Naive thymus-derived CD4-positive, alpha-beta T cell (primary cell): ENCODE measurements around the gene TUBGCP2. TPM values are rescaled to one million over a fixed set of nuclear protein-coding genes. Genes with fewer than 3 reads are reported as not detected.
A peak's percentile ranks its signal among the peaks of the same experiment; 100 is the strongest.

Experiments
- ATAC-seq: fragments of 150-1000 bp; cut with Tn5 transposase; 2 replicates; pipeline ENCODE4 v1.10.0; 2021; ENCODE audit warnings: mild to moderate bottlenecking, moderate library complexity
- CTCF ChIA-PET: fragments of 350-600 bp; sonication (Branson Sonifier 250); formaldehyde crosslinking; loops from one replicate; lab custom pipeline; 2021; ENCODE audit warnings: antibody characterized with exemption; lab: Charles Lee
- POLR2A ChIA-PET: fragments of 350-600 bp; sonication (Branson Sonifier 250); formaldehyde crosslinking; loops from one replicate; lab custom pipeline; 2021; ENCODE audit warnings: antibody characterized with exemption, inconsistent platforms; lab: Charles Lee
- DNase-seq, 9 donors: peaks; one replicate each; pipeline versions ENCODE4 v3.0.0 to v3.0.0-alpha.2; 2020 to 2022; ENCODE audit warnings: mixed read lengths in 1 of 9
- H3K27ac ChIP-seq: one replicate; pipeline ENCODE4 v1.7.0; 2013; ENCODE audit warnings: mild to moderate bottlenecking, low read depth, low read length, moderate library complexity
- H3K27me3 ChIP-seq, 2 donors: one replicate each; pipeline ENCODE4 v1.7.0; 2013; ENCODE audit warnings: low read length in 2 of 2, mild to moderate bottlenecking in 2 of 2, moderate library complexity in 2 of 2; ENCODE audit not compliant: control insufficient read depth in 2 of 2, insufficient read depth in 2 of 2
- H3K36me3 ChIP-seq, 3 experiments: 1 replicate in 2 of 3; 2 replicates in 1 of 3; pipeline ENCODE4 v1.7.0; 2013; ENCODE audit warnings: low read length in 3 of 3, mild to moderate bottlenecking in 3 of 3, moderate library complexity in 1 of 3; ENCODE audit not compliant: insufficient read depth in 3 of 3, control insufficient read depth in 2 of 3
- H3K4me1 ChIP-seq, 2 donors: one replicate each; pipeline ENCODE4 v1.7.0; 2013; ENCODE audit warnings: low read length in 2 of 2, mild to moderate bottlenecking in 2 of 2, moderate library complexity in 1 of 2; ENCODE audit not compliant: control insufficient read depth in 2 of 2, insufficient read depth in 2 of 2
- H3K4me3 ChIP-seq: 2 replicates; pipeline ENCODE4 v1.7.0; 2013; ENCODE audit warnings: mild to moderate bottlenecking, low read length
- H3K9me3 ChIP-seq, 3 experiments: 1 replicate in 2 of 3; 2 replicates in 1 of 3; pipeline ENCODE4 v1.7.0; 2013; ENCODE audit warnings: low read length in 3 of 3; ENCODE audit not compliant: control insufficient read depth in 2 of 3
- H3K27ac Mint-ChIP-seq, 9 donors: one replicate each; pipeline ENCODE4 v1.8.0; 2020 to 2022; ENCODE audit warnings: mixed read lengths in 9 of 9, mild to moderate bottlenecking in 8 of 9, moderate library complexity in 5 of 9, inconsistent platforms in 2 of 9
- H3K27me3 Mint-ChIP-seq, 5 donors: one replicate each; pipeline ENCODE4 v1.8.0; 2021 to 2022; ENCODE audit warnings: mixed read lengths in 5 of 5, mild to moderate bottlenecking in 1 of 5
- H3K36me3 Mint-ChIP-seq, 5 donors: one replicate each; pipeline ENCODE4 v1.8.0; 2020 to 2022; ENCODE audit warnings: mixed read lengths in 5 of 5, mild to moderate bottlenecking in 3 of 5, inconsistent platforms in 1 of 5
- H3K4me1 Mint-ChIP-seq, 7 donors: one replicate each; pipeline ENCODE4 v1.8.0; 2020 to 2022; ENCODE audit warnings: mixed read lengths in 7 of 7, mild to moderate bottlenecking in 3 of 7, inconsistent platforms in 1 of 7
- H3K4me3 Mint-ChIP-seq, 10 donors: one replicate each; pipeline ENCODE4 v1.8.0; 2020 to 2022; ENCODE audit warnings: mild to moderate bottlenecking in 10 of 10, mixed read lengths in 10 of 10, moderate library complexity in 6 of 10, inconsistent platforms in 2 of 10
- H3K9me3 Mint-ChIP-seq, 11 donors: one replicate each; pipeline ENCODE4 v1.8.0; 2020 to 2022; ENCODE audit warnings: mixed read lengths in 11 of 11, mild to moderate bottlenecking in 4 of 11, inconsistent platforms in 1 of 11, moderate library complexity in 1 of 11
- intact Hi-C, 2 donors: fragments of 100-400 bp; cut with micrococcal nuclease; formaldehyde crosslinking; loops; one replicate each; pipeline ENCODE4 v1.15.1; 2023
- polyA plus RNA-seq, 2 donors: library from polyadenylated mRNA; unstranded; fragments of 300-500 nt; fragmentation: Illumina TruSeq; gene quantifications; one replicate each; pipeline ENCODE4 v1.2.3, GENCODE V29; 2021
- total RNA-seq, 6 experiments: library from RNA in 5 of 6; stranded (reverse) in 5 of 6; gene quantifications; 1 replicate in 5 of 6; 2 replicates in 1 of 6; pipeline ENCODE4 v1.2.3 and lab custom pipeline; 2021 to 2026

TUBGCP2 gene
- total and polyA plus RNA-seq, 7 experiments from 2014 or later, result 29.6 to 97.0 (median 67.7) TPM

GRCh38 chr10:133329491-133330202, 21.0 kb upstream of the TUBGCP2 start:
- peak overlapping the region in 8 of 10 donors; percentile 10 to 58 (median 42) for H3K4me3 Mint-ChIP-seq
- H3K9me3 Mint-ChIP-seq, result peaks cover 0 to 8% (median 0%) of the 10 kb centered on the region in 11 donors
- no peak overlapping the region for H3K4me3 ChIP-seq
- no peaks in the 10 kb centered on the region for H3K36me3 ChIP-seq
- peaks cover 12 to 78% (median 19%) of the 10 kb centered on the region in 5 donors for H3K27me3 Mint-ChIP-seq
- no peaks in the 10 kb centered on the region for H3K36me3 Mint-ChIP-seq
- no peak overlapping the region for H3K27ac Mint-ChIP-seq
- H3K27ac ChIP-seq, result no peak overlapping the region
- H3K9me3 ChIP-seq, result no peaks in the 10 kb centered on the region
- DNase-seq (peak; percentile 72 to 88 (median 82)), ATAC-seq (peak; percentile 92)
- ChIA-PET POLR2A (interaction anchor here (0.6 to 1.0 kb wide), 2 partner anchors 60 to 706 kb away, joined by 3 to 4 read pairs; no protein-coding TSS in a partner anchor), CTCF (interaction anchor here (0.5 to 1.9 kb wide), 19 partner anchors 8 to 284 kb away, joined by 3 to 17 read pairs (median 4); partner anchors contain the start of gene FUOM)
- intact Hi-C loops, result loop anchor here (1.0 to 5.0 kb wide), 11 partner anchors 28 to 387 kb away; partner anchors contain the start of genes MTG1 (in 2 of the 2), CFAP46 (in 1 of the 2), PAOX (in 1 of the 2) and SCART1 (in 1 of the 2)
- peaks cover 4 to 18% (median 12%) of the 10 kb centered on the region in 7 donors for H3K4me1 Mint-ChIP-seq
- H3K27me3 ChIP-seq, result peaks cover 8 to 12% of the 10 kb centered on the region in 2 donors
- peaks cover 8 to 18% of the 10 kb centered on the region in 2 donors for H3K4me1 ChIP-seq

DNA sequence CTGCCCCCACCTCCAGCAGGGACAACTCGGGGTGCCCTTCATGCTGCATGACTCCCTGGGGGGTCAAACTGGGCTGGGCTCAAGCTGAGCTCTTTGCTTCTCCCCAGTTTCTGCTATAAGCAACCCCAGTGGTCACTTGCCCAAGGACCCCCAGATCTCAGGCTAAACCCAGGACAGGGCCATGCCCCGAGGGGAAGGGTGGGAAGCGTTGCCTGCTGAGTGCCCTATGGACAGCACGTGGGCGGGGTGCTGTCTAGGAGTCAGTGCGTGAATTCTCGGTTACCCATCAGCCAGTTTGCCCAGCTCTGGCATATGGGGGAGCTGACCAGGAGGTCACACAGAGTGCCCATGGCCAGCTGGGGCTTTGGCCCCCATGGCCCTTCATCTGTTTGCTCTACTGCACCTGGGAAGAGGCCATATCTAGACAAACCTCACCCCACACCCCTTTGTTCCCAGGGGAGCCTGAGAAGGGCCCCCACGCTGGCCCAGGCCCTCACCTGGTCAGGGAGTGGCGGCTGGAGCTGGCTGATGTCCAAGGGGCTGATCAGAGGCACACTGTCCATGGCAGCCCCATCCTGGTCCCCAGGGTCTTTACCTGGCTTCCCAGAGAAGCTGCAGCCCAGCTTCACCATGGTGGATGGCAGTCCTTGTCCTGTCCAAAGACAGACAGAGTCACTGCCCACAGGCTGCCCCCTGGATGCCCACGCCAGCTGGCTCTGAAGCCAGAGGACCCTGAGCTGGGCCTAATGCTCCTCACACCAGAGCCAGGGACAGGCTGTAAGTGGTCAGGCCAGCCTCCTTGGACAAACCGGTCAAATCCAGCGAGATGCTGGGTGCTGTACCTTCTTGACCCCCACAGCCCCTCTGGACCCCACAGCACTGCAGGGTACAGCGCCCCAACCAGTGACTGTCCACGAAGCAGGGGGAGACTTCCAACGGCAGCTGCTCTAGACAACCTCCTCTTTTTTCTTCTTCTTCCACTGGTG, 20.0 kb upstream of the TUBGCP2 start:
- Histone ChIP-seq H3K27ac (no peak overlapping the region), H3K4me1 (peaks cover 8 to 18% of the 10 kb centered on the region in 2 donors), H3K9me3 (no peaks in the 10 kb centered on the region), H3K4me3 (no peak overlapping the region), H3K36me3 (no peaks in the 10 kb centered on the region), H3K27me3 (peaks cover 8 to 12% of the 10 kb centered on the region in 2 donors)
- intact Hi-C loops, result loop anchor here (1.0 to 5.0 kb wide), 11 partner anchors 29 to 386 kb away; partner anchors contain the start of genes MTG1 (in 2 of the 2), CFAP46 (in 1 of the 2), PAOX (in 1 of the 2) and SCART1 (in 1 of the 2)
- no peak for ATAC-seq
- ChIA-PET CTCF (interaction anchor here (0.5 to 1.9 kb wide), 18 partner anchors 7 to 285 kb away, joined by 3 to 17 read pairs (median 4); partner anchors contain the start of gene FUOM), POLR2A (interaction anchor here (1.0 kb wide), 1 partner anchor 61 kb away, joined by 4 read pairs; no protein-coding TSS in a partner anchor)
- Mint-ChIP-seq H3K27me3 (peaks cover 12 to 74% (median 19%) of the 10 kb centered on the region in 5 donors), H3K27ac (peak overlapping the region in 1 of 9 donors; percentile 71), H3K4me3 (peak overlapping the region in 1 of 10 donors; percentile 29), H3K4me1 (peaks cover 4 to 18% (median 12%) of the 10 kb centered on the region in 7 donors), H3K36me3 (no peaks in the 10 kb centered on the region), H3K9me3 (peaks cover 0 to 8% (median 0%) of the 10 kb centered on the region in 11 donors)
- no peak for DNase-seq

- peak overlapping the region in 1 of 10 donors; percentile 29 for H3K4me3 Mint-ChIP-seq
- Histone ChIP-seq H3K9me3 (no peaks in the 10 kb centered on the region), H3K27ac (no peak overlapping the region), H3K4me3 (no peak overlapping the region), H3K27me3 (peaks cover 8 to 12% of the 10 kb centered on the region in 2 donors), H3K4me1 (peaks cover 8 to 18% of the 10 kb centered on the region in 2 donors), H3K36me3 (no peaks in the 10 kb centered on the region)
- no peak for ATAC-seq
- ChIA-PET POLR2A (interaction anchor here (0.9 to 1.1 kb wide), 2 partner anchors 8 to 34 kb away, joined by 3 read pairs; partner anchors contain the start of gene CALY), CTCF (interaction anchor here (0.8 to 0.9 kb wide), 2 partner anchors 193 to 286 kb away, joined by 3 read pairs; no protein-coding TSS in a partner anchor)
- H3K36me3 Mint-ChIP-seq, result no peaks in the 10 kb centered on the region
- intact Hi-C loops, result loop anchor here (2.0 to 5.0 kb wide), 6 partner anchors 51 to 386 kb away; partner anchors contain the start of genes CFAP46 (in 1 of the 2), MTG1 (in 1 of the 2), PAOX (in 1 of the 2) and SCART1 (in 1 of the 2)
- H3K27me3 Mint-ChIP-seq, result peaks cover 12 to 68% (median 19%) of the 10 kb centered on the region in 5 donors
- peak overlapping the region in 1 of 9 donors; percentile 2 for H3K27ac Mint-ChIP-seq
- H3K4me1 Mint-ChIP-seq, result peaks cover 4 to 18% (median 12%) of the 10 kb centered on the region in 7 donors
- DNase-seq, result no peak
- peaks cover 0 to 7% (median 0%) of the 10 kb centered on the region in 11 donors for H3K9me3 Mint-ChIP-seq
Measured at GRCh38 chr10:133327651-133328357, 19.1 kb upstream of the TUBGCP2 start.

DNA sequence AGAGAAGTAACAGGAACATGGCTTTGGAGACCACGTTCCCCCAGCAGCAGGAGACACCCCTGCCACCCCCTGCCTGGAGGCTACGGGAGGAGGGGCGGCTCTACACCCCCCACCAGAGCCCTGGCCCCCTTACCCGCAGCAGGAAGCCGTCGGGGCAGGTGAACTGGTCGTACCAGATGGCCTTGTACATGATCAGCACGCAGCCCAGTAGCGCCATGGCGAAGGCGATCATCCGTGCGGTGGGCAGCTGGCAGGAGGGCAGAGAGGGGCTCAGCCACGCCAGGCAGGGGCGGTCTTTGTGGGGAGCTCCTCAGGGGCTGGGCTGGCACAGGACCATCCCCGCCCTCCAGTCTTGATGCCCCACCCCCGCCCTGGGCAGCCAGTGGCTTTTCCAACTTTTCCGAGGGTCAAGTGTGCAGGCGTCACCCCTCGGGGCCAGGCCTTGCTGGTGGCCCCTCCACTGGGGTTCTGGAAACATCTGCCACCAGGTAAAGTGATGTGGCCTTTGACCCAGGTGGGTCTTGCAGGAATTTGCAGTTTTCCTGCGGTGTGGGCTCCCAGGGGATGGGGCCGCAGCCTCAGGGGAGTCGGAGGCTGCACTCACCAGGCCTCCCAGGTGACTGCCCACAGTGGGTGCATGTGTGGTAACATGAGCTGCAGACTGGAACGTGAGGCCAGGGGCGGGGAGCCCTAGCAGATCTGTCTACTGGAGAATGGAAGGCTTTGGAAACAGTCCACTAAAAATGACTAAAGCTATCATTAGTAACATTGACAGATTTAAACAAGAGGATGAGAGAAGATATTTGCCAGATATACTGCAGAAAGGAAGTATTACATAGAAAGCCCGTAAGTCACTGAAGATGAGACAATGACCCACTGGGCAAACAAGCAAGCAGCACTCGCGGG, 18.3 kb upstream of the TUBGCP2 start:
- DNase-seq, result no peak
- Mint-ChIP-seq H3K4me3 (peak overlapping the region in 3 of 10 donors; percentile 37 to 88 (median 87)), H3K36me3 (no peaks in the 10 kb centered on the region), H3K9me3 (peaks cover 0 to 3% (median 0%) of the 10 kb centered on the region in 11 donors), H3K27ac (peak overlapping the region in 1 of 9 donors; percentile 2), H3K4me1 (peaks cover 4 to 18% (median 12%) of the 10 kb centered on the region in 7 donors), H3K27me3 (peaks cover 12 to 63% (median 19%) of the 10 kb centered on the region in 5 donors)
- H3K36me3 ChIP-seq, result no peaks in the 10 kb centered on the region
- intact Hi-C loops, result loop anchor here (5.0 kb wide), 4 partner anchors 65 to 385 kb away; partner anchors contain the start of genes CFAP46 (in 1 of the 2), MTG1 (in 1 of the 2) and SCART1 (in 1 of the 2)
- CTCF ChIA-PET, result interaction anchor here (0.5 to 1.1 kb wide), 3 partner anchors 16 to 287 kb away, joined by 3 read pairs; no protein-coding TSS in a partner anchor
- H3K9me3 ChIP-seq, result no peaks in the 10 kb centered on the region
- H3K27ac ChIP-seq, result no peak overlapping the region
- POLR2A ChIA-PET, result interaction anchor here (0.9 to 1.1 kb wide), 2 partner anchors 9 to 35 kb away, joined by 3 read pairs; partner anchors contain the start of gene CALY
- ATAC-seq, result no peak
- peaks cover 8 to 12% of the 10 kb centered on the region in 2 donors for H3K27me3 ChIP-seq
- peaks cover 8 to 18% of the 10 kb centered on the region in 2 donors for H3K4me1 ChIP-seq
- H3K4me3 ChIP-seq, result no peak overlapping the region

- DNase-seq, result no peak
- no peaks in the 10 kb centered on the region for H3K9me3 ChIP-seq
- Mint-ChIP-seq H3K9me3 (peaks cover 0 to 3% (median 0%) of the 10 kb centered on the region in 11 donors), H3K4me3 (peak overlapping the region in 9 of 10 donors; percentile 16 to 88 (median 43)), H3K4me1 (peaks cover 4 to 18% (median 12%) of the 10 kb centered on the region in 7 donors), H3K36me3 (no peaks in the 10 kb centered on the region), H3K27me3 (peaks cover 12 to 56% (median 19%) of the 10 kb centered on the region in 5 donors), H3K27ac (no peak overlapping the region)
- H3K36me3 ChIP-seq, result no peaks in the 10 kb centered on the region
- no peak for ATAC-seq
- H3K4me3 ChIP-seq, result no peak overlapping the region
- peaks cover 8 to 18% of the 10 kb centered on the region in 2 donors for H3K4me1 ChIP-seq
- intact Hi-C loops, result loop anchor here (5.0 kb wide), 4 partner anchors 66 to 384 kb away; partner anchors contain the start of genes CFAP46 (in 1 of the 2), MTG1 (in 1 of the 2) and SCART1 (in 1 of the 2)
- ChIA-PET CTCF (interaction anchor here (0.5 to 1.1 kb wide), 2 partner anchors 17 to 183 kb away, joined by 3 read pairs; no protein-coding TSS in a partner anchor), POLR2A (no interaction called here)
- peaks cover 8 to 12% of the 10 kb centered on the region in 2 donors for H3K27me3 ChIP-seq
- H3K27ac ChIP-seq, result no peak overlapping the region
Measured at GRCh38 chr10:133326223-133326551, 17.5 kb upstream of the TUBGCP2 start.
